ENCODE results near the gene SHISA6.

The SHISA6 gene

GRCh38 chr17:11598274-11599221 is 357.5 kb downstream of the SHISA6 start, which contains the start of gene DNAH9:
Gene DNAH9, plus strand, starts transcription at chr17:11598470. Its CDS starts 29 bp downstream, at chr17:11598499.
- DNase-seq (ENCODE audit: low spot score), result peak; percentile 33

DNA sequence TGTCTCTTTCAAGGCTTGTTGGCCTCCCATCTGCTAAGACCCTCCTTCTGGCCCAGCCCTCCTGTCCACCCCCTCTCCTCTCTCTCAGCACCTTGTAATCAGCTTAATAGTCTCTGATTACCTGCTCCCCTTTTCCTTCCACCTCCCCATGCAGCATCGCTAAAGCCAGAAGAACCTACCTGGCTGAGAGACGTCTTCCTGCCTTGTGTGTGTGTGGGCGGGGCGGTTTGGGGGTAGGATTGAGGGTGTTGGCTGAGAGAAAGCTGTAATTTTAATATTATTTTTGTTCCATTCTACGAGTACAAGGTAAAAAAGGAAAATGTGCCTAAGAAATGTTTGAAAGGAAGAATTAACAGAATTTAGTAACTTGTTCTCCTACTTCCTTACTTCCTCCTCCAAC is 360.6 kb downstream of the SHISA6 start:
- no peak for DNase-seq (ENCODE audit: low spot score)

- no peak for DNase-seq (ENCODE audit: low spot score)
Measured at GRCh38 chr17:11608396-11608795, 367.4 kb downstream of the SHISA6 start.

DNA sequence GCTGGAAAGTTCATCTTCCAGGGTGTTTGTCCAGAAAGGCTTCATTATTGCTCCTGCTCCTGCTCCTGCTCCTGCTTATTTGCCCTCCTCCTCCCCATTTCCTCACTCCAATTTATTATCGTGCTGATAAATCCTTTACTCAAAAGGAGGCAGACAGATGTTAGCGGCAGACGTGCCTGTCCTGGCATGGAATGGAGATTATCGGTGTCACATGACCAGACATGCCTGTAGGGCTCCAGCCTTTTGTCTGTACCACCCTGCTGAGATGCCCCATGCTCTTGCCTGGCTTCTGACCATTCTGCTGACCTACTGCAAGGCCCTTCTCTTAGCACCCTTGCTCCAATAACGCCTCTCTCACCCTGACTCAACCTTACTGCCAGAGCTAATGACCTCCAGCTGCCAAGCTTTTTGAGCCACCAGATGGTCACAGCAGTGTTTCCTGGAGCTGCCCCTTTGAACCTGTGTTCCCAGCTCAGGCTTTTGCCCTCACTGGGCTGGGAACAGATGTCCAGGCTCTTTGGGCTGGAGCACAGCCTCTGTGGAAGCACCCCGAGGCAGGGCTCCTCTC is 370.1 kb downstream of the SHISA6 start:
- no peak for DNase-seq (ENCODE audit: low spot score)

GRCh38 chr17:11612956-11613355 is 371.9 kb downstream of the SHISA6 start:
- DNase-seq (ENCODE audit: low spot score), result no peak
